Sigmoid colon (tissue), 4 donors: Measurements from ENCODE around the gene GRID1.

Source experiments
- CTCF ChIP-seq, 4 experiments: fragments of 450-650 bp in 3 of 4; fragments of 200-600 bp in 1 of 4; IDR thresholded peaks; one replicate each; pipeline ENCODE4 v1.5.1; 2016 to 2019; ENCODE audit warnings: antibody characterized with exemption in 4 of 4, mild to moderate bottlenecking in 3 of 4, moderate library complexity in 2 of 4
- EP300 ChIP-seq, 4 donors: sonication (generic); formaldehyde crosslinking; IDR thresholded peaks; one replicate each; pipeline ENCODE4 v1.6.1; 2017; ENCODE audit warnings: antibody characterized with exemption in 4 of 4
- POLR2A ChIP-seq, 2 donors: fragments of 450-650 bp; IDR thresholded peaks; one replicate each; pipeline ENCODE4 v1.6.1; 2016; ENCODE audit warnings: antibody characterized with exemption in 2 of 2, mild to moderate bottlenecking in 2 of 2, moderate library complexity in 2 of 2
- POLR2AphosphoS5 ChIP-seq, 4 donors: sonication (generic); formaldehyde crosslinking; IDR thresholded peaks; one replicate each; pipeline ENCODE4 v1.6.1; 2017; ENCODE audit warnings: antibody characterized with exemption in 4 of 4

GRCh38 chr10:85734791-85735190 lies 631.8 kb downstream of the GRID1 start:
- TF ChIP-seq CTCF (IDR thresholded peaks at IDR 0.05) (no peak), EP300 (IDR thresholded peaks at IDR 0.05) (no peak), POLR2A (IDR thresholded peaks at IDR 0.05) (no peak), POLR2AphosphoS5 (IDR thresholded peaks at IDR 0.05) (no peak)
